Measurements from ENCODE around the gene CARMIL1.

GRCh38 chr6:25329161-25329817 is 50.1 kb downstream of the CARMIL1 start:
- TF ChIP-seq CTCF (IDR thresholded peaks at IDR 0.05): no peak
- no peak for TF ChIP-seq POLR2A (IDR thresholded peaks at IDR 0.05)
